HFF-Myc (cell line): ENCODE measurements around the gene TYSND1.

Source experiments
- DNase-seq: peaks from one replicate; pipeline ENCODE4 v3.0.0-alpha.2; 2011; ENCODE audit warnings: low read depth; ENCODE audit errors: extremely low read depth
- H3K4me3 ChIP-seq: replicated peaks from 2 replicates; pipeline ENCODE4 v1.5.1; 2011; ENCODE audit warnings: low read depth, mild to moderate bottlenecking, control low read depth, low read length
- TF ChIP-seq, protein P1 (sequence below): IDR thresholded peaks from 2 replicates; pipeline ENCODE4 v1.5.1; 2012; ENCODE audit warnings: mild to moderate bottlenecking, low read depth, low read length, control low read depth; ENCODE audit errors: missing control alignments

The TYSND1 gene

DNA sequence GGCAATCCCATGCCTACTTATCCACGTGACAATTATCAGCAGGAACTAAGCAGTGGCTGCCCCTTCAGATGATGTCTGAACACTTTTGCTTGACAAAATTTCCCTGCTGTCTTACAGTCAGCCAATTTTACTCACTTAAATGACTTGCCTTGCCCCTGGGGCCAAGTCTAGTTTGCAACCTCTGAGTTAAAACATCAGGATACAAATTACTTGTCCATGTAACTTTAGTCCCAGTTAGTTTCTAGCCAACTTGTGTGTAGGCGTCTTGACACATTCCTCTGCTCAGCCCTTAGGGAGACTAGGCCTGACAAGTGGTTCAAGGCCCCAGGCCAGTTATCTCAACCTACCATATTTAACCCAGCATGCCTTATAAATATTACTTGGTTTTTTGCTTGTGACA is 11.6 kb upstream of the TYSND1 start:
- no peak for DNase-seq
- TF ChIP-seq, protein P1, sequence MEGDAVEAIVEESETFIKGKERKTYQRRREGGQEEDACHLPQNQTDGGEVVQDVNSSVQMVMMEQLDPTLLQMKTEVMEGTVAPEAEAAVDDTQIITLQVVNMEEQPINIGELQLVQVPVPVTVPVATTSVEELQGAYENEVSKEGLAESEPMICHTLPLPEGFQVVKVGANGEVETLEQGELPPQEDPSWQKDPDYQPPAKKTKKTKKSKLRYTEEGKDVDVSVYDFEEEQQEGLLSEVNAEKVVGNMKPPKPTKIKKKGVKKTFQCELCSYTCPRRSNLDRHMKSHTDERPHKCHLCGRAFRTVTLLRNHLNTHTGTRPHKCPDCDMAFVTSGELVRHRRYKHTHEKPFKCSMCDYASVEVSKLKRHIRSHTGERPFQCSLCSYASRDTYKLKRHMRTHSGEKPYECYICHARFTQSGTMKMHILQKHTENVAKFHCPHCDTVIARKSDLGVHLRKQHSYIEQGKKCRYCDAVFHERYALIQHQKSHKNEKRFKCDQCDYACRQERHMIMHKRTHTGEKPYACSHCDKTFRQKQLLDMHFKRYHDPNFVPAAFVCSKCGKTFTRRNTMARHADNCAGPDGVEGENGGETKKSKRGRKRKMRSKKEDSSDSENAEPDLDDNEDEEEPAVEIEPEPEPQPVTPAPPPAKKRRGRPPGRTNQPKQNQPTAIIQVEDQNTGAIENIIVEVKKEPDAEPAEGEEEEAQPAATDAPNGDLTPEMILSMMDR: no peak
- no peak overlapping the region for H3K4me3 ChIP-seq

DNA sequence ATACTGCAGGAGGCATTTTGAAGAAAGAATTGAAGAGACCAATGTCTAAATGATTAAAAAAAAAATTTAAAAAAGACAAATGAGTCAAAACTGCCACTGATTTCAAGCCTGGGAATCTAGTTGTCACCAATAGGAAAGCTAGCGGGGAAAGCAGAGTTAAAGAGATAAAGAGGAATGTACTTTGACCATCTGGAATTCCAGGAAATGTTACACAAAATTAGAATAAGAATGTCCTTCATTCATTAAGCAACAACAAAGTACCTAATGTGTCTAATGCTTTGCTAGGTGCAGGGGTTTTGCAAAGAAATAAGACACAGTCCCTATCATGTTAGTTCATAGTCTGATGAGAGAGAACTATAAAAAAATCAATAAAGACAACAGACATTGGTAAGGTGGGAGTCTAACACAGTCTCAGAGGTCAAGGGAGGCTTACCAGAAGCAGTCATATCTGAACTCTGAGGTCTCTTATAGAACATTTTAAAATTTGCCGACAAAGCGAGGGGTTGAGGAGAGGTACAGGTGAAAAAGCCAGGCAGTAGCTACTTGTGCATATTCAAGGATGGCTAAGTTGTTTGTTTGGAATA is 8.8 kb upstream of the TYSND1 start:
- TF ChIP-seq, protein P1: no peak
- no peak overlapping the region for H3K4me3 ChIP-seq
- DNase-seq: no peak

DNA sequence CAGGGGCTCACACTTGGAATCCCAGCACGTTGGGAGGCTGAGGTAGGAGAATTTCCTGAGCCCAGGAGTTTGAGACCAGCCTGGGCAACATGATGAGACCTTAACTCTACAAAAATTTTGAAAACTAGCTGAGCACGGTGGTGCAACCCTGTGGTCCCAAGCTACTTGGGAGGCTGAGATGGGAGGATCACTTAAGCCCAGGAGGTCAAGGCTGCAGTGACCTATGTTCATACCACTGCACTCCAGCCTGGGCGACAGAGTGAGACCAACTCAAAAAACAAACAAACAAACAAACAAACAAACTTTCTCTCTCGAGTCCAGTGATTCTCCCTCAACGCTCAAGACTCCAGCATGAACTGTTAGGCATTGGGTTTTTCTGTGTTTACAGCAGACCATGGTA is 2.0 kb upstream of the TYSND1 start:
- no peak overlapping the region for H3K4me3 ChIP-seq
- TF ChIP-seq, protein P1: no peak
- no peak for DNase-seq

DNA sequence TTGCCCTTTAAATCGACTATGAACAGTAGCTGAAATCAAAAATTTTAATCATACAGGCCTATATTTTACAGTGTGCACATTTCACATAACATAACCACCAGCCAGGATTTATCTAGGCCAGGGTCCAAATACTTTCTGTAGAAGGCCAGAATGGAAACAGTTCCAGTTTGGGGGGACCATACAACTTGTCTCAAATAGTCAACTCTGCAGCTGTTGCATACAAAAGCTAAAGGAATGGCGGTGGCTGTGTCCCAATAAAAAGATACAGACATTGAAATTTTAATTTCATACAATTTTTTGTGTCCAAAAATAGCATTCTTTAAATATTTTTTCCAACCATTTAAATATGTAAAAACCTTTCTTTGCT is 742 bp upstream of the TYSND1 start:
- peak overlapping the region; percentile 64 for H3K4me3 ChIP-seq
- no peak for DNase-seq
- TF ChIP-seq, protein P1: no peak

DNA sequence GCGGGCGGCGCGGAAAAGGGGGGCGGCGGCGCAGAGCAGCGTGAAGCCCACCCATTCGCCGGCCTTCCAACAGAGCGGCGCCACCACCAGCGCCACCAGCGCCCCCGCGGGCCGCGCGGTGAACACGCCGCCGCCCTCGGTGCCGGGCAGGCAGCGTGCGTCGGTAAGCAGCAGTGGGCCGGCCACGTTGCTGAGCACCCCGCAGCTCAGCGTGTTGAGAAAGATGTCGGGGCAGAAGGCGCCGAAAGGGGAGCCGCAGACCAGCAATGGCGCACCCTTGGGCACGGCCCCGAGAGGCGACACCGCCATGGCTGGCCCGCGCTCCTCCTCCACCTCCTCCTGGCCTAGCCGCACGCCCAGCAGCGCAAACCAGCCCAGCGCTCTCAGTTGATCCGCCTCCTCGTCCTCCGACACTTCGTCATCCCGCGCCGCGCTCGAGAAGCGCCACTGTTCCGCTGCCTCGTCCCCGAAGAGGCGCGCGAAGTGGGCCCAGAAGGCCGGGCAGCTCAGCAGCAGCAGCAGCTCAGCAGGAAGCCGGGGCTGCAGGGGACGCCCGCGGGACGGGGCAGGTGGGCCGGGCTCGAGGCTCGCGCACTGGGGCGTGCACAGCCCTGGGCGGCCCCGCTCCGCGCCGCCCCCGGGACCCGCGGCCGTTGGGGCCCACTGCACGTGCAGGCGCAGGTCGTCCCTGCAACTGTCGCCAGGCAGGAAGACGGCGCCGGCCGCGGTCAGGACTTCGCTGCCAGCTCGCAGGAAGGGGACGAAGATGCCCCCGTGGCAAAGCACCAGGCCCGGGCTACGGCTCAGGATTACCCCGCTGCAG is 623 bp downstream of the TYSND1 start:
- peak overlapping the region; percentile 64 for H3K4me3 ChIP-seq
- TF ChIP-seq, protein P1: peak; percentile 32
- DNase-seq: peak; percentile 12

DNA sequence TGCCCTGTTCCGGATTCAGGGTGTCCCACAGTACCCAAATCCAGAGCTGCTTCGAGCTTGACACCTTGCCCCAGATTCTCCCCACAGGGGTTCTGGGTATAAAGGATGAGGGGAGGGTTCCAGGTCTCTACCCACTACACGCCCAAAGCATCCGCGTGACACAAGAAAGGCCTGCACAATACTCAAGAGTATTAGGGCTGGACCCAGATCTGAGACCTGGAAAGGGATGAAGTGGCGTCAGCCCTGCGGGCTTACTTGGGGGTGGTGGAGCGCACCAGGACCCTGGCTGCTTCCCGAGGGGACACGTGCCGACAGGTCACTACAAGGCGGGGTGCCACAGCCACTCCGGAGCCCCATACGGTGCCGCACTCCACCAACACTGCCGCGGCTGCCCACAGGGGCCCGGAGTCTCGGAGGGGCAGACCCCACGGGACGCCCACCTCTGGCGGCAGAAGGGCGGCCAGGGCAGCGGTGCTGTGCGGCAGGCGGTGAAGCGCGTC is 1.3 kb downstream of the TYSND1 start:
- TF ChIP-seq, protein P1: no peak
- H3K4me3 ChIP-seq: peak overlapping the region; percentile 64
- DNase-seq: no peak
